ENCODE results near the gene DRAM1.
A peak's percentile ranks its signal among the peaks of the same experiment; 100 is the strongest.

The DRAM1 gene

GRCh38 chr12:101875162-101875561 is 2.2 kb upstream of the DRAM1 start:
- H3K4me3 ChIP-seq (ENCODE audit: low read depth, low read length): no peak overlapping the region
- TF ChIP-seq, protein P1, sequence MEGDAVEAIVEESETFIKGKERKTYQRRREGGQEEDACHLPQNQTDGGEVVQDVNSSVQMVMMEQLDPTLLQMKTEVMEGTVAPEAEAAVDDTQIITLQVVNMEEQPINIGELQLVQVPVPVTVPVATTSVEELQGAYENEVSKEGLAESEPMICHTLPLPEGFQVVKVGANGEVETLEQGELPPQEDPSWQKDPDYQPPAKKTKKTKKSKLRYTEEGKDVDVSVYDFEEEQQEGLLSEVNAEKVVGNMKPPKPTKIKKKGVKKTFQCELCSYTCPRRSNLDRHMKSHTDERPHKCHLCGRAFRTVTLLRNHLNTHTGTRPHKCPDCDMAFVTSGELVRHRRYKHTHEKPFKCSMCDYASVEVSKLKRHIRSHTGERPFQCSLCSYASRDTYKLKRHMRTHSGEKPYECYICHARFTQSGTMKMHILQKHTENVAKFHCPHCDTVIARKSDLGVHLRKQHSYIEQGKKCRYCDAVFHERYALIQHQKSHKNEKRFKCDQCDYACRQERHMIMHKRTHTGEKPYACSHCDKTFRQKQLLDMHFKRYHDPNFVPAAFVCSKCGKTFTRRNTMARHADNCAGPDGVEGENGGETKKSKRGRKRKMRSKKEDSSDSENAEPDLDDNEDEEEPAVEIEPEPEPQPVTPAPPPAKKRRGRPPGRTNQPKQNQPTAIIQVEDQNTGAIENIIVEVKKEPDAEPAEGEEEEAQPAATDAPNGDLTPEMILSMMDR (IDR thresholded peaks at IDR 0.05; ENCODE audit: insufficient read depth, low read depth, low read length, missing control alignments): no peak
- DNase-seq (ENCODE audit: low read depth): no peak

- TF ChIP-seq, protein P1 (IDR thresholded peaks at IDR 0.05; ENCODE audit: insufficient read depth, low read depth, low read length, missing control alignments): no peak
- peak overlapping the region; percentile 78 for H3K4me3 ChIP-seq (ENCODE audit: low read depth, low read length)
- peak; percentile 32 for DNase-seq (ENCODE audit: low read depth)
Observed at GRCh38 chr12:101876322-101876860, 989 bp upstream of the DRAM1 start.

GRCh38 chr12:101877806-101878242 is 444 bp downstream of the DRAM1 start:
- TF ChIP-seq, protein P1 (IDR thresholded peaks at IDR 0.05; ENCODE audit: insufficient read depth, low read depth, low read length, missing control alignments): no peak
- H3K4me3 ChIP-seq (ENCODE audit: low read depth, low read length): peak overlapping the region; percentile 78
- no peak for DNase-seq (ENCODE audit: low read depth)

DNA sequence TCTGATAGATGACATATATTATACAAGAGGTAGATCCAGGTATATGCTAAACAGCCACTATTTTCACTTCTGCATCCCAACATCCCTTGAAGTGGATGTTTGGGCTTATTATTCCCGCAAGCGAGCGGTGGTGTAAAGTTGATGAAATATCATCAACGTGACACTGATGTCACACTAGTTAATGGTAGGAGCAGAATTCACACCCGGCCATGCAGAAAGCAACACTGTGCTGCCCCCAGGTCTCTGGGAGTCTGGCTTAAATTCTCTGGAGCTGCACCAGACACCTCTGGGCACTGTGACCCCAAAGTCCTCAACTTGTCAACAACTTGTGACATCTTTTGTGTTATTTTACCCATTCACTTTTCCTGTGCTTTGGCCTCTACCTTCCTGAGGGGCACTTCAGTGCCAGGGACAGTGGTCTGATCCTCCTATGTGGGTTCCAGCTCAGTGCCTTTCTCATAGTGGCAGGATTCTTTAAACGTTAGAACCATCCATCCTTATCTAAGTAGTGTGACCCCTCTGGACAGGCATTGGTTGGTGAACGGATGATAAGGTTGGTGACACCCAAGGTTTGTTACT is 952 bp downstream of the DRAM1 start:
- H3K4me3 ChIP-seq (ENCODE audit: low read depth, low read length): peak overlapping the region; percentile 78
- TF ChIP-seq, protein P1 (IDR thresholded peaks at IDR 0.05; ENCODE audit: insufficient read depth, low read depth, low read length, missing control alignments): no peak

GRCh38 chr12:101880769-101881168 is 3.4 kb downstream of the DRAM1 start:
- H3K4me3 ChIP-seq (ENCODE audit: low read depth, low read length): no peak overlapping the region
- TF ChIP-seq, protein P1 (IDR thresholded peaks at IDR 0.05; ENCODE audit: insufficient read depth, low read depth, low read length, missing control alignments): no peak
- no peak for DNase-seq (ENCODE audit: low read depth)

More for the DNA sequence above, 952 bp downstream of the DRAM1 start:
- DNase-seq (ENCODE audit: low read depth): peak; percentile 53

DNA sequence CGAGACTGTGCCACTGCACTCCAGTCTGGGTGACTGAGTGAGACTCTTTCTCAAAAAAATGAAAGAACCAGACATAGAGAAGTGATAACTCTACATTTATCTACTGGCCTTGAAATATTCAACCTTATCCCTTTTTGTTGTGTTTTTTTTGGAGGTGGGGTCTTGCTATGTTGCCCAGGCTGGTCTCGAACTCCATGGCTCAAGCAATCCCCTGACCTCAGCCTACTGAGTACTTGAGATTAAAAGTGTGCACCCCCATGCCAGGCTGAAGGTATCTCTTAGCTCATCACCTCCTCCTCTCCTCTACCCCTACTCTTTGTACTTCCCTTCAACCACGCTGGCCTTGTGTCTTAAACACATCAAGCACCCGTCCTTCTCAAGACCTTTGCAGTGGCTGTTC is 3.8 kb downstream of the DRAM1 start:
- H3K4me3 ChIP-seq (ENCODE audit: low read depth, low read length): no peak overlapping the region

More for the DNA sequence above, 3.8 kb downstream of the DRAM1 start:
- no peak for DNase-seq (ENCODE audit: low read depth)
- TF ChIP-seq, protein P1 (IDR thresholded peaks at IDR 0.05; ENCODE audit: insufficient read depth, low read depth, low read length, missing control alignments): no peak
